Endothelial cell of umbilical vein (primary cell): ENCODE results near the gene RXFP3.

ENCODE experiments used
- CTCF ChIP-seq, 2 donors: IDR thresholded peaks; 1 replicate in 1 of 2; 2 replicates in 1 of 2; pipeline ENCODE4 v1.5.1; 2011; ENCODE audit warnings: low read length in 2 of 2, mild to moderate bottlenecking in 2 of 2, moderate library complexity in 2 of 2, control low read depth in 1 of 2, inconsistent platforms in 1 of 2, low read depth in 1 of 2; ENCODE audit not compliant: insufficient read depth in 1 of 2; ENCODE audit errors: extremely low read depth in 1 of 2
- POLR2AphosphoS5 ChIP-seq: IDR thresholded peaks from 2 replicates; pipeline ENCODE4 v1.6.1; 2012; ENCODE audit warnings: low read depth, mild to moderate bottlenecking, control low read depth, low read length, moderate library complexity; ENCODE audit not compliant: insufficient read depth

GRCh38 chr5:33985447-33985846 is 49.3 kb downstream of the RXFP3 start:
- TF ChIP-seq CTCF (IDR thresholded peaks at IDR 0.05; ENCODE audit: extremely low read depth in 1 of 2, insufficient read depth in 1 of 2, low read depth in 1 of 2, low read length in 2 of 2) = no peak
- TF ChIP-seq POLR2AphosphoS5 = no peak
